ENCODE data around the gene SLC4A7.

The SLC4A7 gene

GRCh38 chr3:27507515-27508266, 23.5 kb upstream of the SLC4A7 start:
- peak; percentile 87 for TF ChIP-seq NFIC (IDR thresholded peaks at IDR 0.05)
- TF ChIP-seq TCF12 (IDR thresholded peaks at IDR 0.05; ENCODE audit: low read depth) = no peak

DNA sequence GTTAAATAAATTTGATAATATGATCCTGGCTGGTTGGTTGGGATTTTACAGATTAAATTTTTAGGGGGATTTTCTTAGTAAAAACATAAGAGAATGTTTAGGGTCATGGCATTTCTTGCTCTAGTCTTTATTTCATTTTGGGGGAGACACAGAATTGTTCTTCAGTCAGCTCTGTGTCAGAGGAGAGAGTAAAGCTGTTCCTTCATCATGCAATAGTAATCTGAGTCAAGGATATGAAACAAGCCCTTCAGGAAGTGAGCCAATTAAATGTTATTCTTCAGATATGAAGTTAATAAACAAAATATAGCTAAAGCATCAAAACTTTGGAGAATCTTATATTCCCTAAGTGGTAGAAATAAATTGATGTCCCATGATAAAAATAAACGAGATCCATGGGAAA, 22.9 kb upstream of the SLC4A7 start:
- TF ChIP-seq TCF12 (IDR thresholded peaks at IDR 0.05; ENCODE audit: low read depth) = no peak
- no peak for TF ChIP-seq YY1 (IDR thresholded peaks at IDR 0.05; ENCODE audit: low read depth)
- TF ChIP-seq, protein P1, sequence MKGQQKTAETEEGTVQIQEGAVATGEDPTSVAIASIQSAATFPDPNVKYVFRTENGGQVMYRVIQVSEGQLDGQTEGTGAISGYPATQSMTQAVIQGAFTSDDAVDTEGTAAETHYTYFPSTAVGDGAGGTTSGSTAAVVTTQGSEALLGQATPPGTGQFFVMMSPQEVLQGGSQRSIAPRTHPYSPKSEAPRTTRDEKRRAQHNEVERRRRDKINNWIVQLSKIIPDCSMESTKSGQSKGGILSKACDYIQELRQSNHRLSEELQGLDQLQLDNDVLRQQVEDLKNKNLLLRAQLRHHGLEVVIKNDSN (IDR thresholded peaks at IDR 0.05) = no peak
- TF ChIP-seq CREB1 (IDR thresholded peaks at IDR 0.05; ENCODE audit: low read depth) = no peak
- TF ChIP-seq EP300 (IDR thresholded peaks at IDR 0.05; ENCODE audit: borderline replicate concordance) = no peak
- TF ChIP-seq, protein P2, sequence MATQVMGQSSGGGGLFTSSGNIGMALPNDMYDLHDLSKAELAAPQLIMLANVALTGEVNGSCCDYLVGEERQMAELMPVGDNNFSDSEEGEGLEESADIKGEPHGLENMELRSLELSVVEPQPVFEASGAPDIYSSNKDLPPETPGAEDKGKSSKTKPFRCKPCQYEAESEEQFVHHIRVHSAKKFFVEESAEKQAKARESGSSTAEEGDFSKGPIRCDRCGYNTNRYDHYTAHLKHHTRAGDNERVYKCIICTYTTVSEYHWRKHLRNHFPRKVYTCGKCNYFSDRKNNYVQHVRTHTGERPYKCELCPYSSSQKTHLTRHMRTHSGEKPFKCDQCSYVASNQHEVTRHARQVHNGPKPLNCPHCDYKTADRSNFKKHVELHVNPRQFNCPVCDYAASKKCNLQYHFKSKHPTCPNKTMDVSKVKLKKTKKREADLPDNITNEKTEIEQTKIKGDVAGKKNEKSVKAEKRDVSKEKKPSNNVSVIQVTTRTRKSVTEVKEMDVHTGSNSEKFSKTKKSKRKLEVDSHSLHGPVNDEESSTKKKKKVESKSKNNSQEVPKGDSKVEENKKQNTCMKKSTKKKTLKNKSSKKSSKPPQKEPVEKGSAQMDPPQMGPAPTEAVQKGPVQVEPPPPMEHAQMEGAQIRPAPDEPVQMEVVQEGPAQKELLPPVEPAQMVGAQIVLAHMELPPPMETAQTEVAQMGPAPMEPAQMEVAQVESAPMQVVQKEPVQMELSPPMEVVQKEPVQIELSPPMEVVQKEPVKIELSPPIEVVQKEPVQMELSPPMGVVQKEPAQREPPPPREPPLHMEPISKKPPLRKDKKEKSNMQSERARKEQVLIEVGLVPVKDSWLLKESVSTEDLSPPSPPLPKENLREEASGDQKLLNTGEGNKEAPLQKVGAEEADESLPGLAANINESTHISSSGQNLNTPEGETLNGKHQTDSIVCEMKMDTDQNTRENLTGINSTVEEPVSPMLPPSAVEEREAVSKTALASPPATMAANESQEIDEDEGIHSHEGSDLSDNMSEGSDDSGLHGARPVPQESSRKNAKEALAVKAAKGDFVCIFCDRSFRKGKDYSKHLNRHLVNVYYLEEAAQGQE (IDR thresholded peaks at IDR 0.05; ENCODE audit: low read depth) = no peak
- TF ChIP-seq FOXM1 (IDR thresholded peaks at IDR 0.05; ENCODE audit: borderline replicate concordance, low read depth) = no peak
- no peak for TF ChIP-seq NFIC (IDR thresholded peaks at IDR 0.05)

DNA sequence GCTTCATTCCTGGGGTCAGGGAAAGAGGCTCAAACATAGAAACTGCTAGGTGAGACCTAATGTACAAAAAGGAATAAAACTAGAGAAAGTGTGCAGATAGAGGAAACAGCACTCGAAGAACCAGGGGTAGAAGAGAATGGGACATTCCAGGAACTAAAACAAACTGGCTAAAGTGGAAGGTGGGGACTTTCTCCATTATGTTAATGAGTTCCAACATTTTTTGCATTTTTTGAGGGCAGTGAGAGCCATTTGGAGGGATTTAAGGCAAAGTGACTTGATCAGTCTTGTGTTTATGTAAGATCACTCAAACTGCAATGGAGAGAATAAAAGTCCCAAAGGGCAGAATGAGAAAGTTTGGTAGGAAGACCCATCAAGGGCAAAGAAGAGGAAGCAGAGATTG, 20.6 kb upstream of the SLC4A7 start:
- TF ChIP-seq ZBTB7A (IDR thresholded peaks at IDR 0.05; ENCODE audit: low read depth) = no peak
- no peak for TF ChIP-seq EGR1 (IDR thresholded peaks at IDR 0.05)
- TF ChIP-seq TAF1 (IDR thresholded peaks at IDR 0.05; ENCODE audit: low read depth) = no peak
- TF ChIP-seq, protein P1 (IDR thresholded peaks at IDR 0.05) = no peak
- TF ChIP-seq TEAD4 (IDR thresholded peaks at IDR 0.05) = peak; percentile 33; the same call in 1 of the 2 replicates
- no peak for TF ChIP-seq TCF12 (IDR thresholded peaks at IDR 0.05; ENCODE audit: low read depth)

GRCh38 chr3:27503526-27503925, 19.3 kb upstream of the SLC4A7 start:
- TF ChIP-seq NFIC (IDR thresholded peaks at IDR 0.05) (peak; percentile 18; the same call in 1 of the 2 replicates), EP300 (IDR thresholded peaks at IDR 0.05; ENCODE audit: borderline replicate concordance) (no peak)

GRCh38 chr3:27501759-27502158, 17.6 kb upstream of the SLC4A7 start:
- TF ChIP-seq, protein P1 (IDR thresholded peaks at IDR 0.05) = no peak
- no peak for TF ChIP-seq TEAD4 (IDR thresholded peaks at IDR 0.05)
- no peak for TF ChIP-seq ZBTB7A (IDR thresholded peaks at IDR 0.05; ENCODE audit: low read depth)
- TF ChIP-seq NFIC (IDR thresholded peaks at IDR 0.05) = no peak
- TF ChIP-seq TAF1 (IDR thresholded peaks at IDR 0.05; ENCODE audit: low read depth) = no peak

GRCh38 chr3:27500986-27501385, 16.8 kb upstream of the SLC4A7 start:
- no peak for TF ChIP-seq MAX (IDR thresholded peaks at IDR 0.05)
- TF ChIP-seq, protein P2 (IDR thresholded peaks at IDR 0.05; ENCODE audit: low read depth) = no peak
- TF ChIP-seq RAD21 (IDR thresholded peaks at IDR 0.05; ENCODE audit: low read depth) = no peak
- TF ChIP-seq YY1 (IDR thresholded peaks at IDR 0.05; ENCODE audit: low read depth) = no peak
- TF ChIP-seq FOXM1 (IDR thresholded peaks at IDR 0.05; ENCODE audit: borderline replicate concordance, low read depth) = no peak
- no peak for TF ChIP-seq TAF1 (IDR thresholded peaks at IDR 0.05; ENCODE audit: low read depth)
- TF ChIP-seq ZBTB7A (IDR thresholded peaks at IDR 0.05; ENCODE audit: low read depth) = no peak
- no peak for TF ChIP-seq EGR1 (IDR thresholded peaks at IDR 0.05)
- TF ChIP-seq NFIC (IDR thresholded peaks at IDR 0.05) = no peak
- TF ChIP-seq, protein P1 (IDR thresholded peaks at IDR 0.05) = no peak
- TF ChIP-seq CEBPB (IDR thresholded peaks at IDR 0.05) = no peak

All from Ishikawa (cell line).